ENCODE results near the gene RSPH3. TPM values are rescaled to one million over a fixed set of nuclear protein-coding genes. Genes with fewer than 3 reads are reported as not detected.

RSPH3 gene
- total and polyA plus RNA-seq, 2 of the 13 experiments (the other 11 are each of a cell fraction or from before 2014, with no cell fraction given) = 1.3 to 3.5 TPM

DNA sequence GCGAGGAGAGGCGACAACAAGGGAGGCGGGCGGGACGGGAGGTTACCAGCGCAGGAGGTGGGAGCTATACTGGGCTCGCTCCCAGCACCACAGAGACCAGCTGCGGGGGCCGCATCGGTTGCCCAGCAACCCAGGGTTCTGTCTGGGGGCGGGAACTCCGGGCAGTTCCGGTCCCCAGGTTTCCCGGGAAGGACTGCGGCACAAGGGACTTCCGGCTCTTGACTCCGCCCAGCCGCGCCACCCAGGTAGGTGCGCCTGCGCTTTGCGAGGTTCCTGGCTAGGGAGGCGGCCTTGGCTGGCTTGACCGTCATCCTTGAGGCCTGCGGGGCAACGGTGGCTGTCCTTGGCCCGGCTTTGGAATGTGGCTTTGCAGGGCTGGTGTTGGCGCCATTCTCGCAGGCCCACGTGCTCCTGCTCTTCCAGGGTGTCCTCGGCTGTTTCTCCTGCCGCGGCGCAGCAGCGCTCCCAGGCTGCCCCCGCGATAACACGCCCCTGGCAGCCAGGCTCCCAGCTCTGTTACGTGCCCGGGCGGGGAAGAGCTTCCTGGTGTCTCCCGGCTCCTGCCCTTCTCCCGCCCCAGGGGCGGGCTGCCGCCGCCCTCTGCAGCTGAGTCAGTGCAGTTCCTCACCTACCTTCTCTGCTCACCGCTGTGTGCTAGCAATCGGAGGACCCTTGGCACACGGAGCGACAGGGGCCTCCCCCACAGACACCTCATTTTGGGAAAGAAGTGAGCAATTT is at the start of gene RSPH3 (continued):
- TF ChIP-seq, protein P1, sequence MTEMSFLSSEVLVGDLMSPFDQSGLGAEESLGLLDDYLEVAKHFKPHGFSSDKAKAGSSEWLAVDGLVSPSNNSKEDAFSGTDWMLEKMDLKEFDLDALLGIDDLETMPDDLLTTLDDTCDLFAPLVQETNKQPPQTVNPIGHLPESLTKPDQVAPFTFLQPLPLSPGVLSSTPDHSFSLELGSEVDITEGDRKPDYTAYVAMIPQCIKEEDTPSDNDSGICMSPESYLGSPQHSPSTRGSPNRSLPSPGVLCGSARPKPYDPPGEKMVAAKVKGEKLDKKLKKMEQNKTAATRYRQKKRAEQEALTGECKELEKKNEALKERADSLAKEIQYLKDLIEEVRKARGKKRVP (CRISPR knock-in tag; IDR thresholded peaks at IDR 0.05) = peak in 1 of 2 experiments; percentile 75; a peak in 2 of 4 replicates
- 0 out of 2 replicates have a peak, but pooled peaks have one; percentile 45 for TF ChIP-seq ZNF20 (CRISPR knock-in tag; IDR thresholded peaks at IDR 0.05)
- TF ChIP-seq ISX (CRISPR knock-in tag; conservative IDR thresholded peaks at IDR 0.05) = 0 out of 2 replicates have a peak, but pooled peaks have one; percentile 88
- TF ChIP-seq, protein P2, sequence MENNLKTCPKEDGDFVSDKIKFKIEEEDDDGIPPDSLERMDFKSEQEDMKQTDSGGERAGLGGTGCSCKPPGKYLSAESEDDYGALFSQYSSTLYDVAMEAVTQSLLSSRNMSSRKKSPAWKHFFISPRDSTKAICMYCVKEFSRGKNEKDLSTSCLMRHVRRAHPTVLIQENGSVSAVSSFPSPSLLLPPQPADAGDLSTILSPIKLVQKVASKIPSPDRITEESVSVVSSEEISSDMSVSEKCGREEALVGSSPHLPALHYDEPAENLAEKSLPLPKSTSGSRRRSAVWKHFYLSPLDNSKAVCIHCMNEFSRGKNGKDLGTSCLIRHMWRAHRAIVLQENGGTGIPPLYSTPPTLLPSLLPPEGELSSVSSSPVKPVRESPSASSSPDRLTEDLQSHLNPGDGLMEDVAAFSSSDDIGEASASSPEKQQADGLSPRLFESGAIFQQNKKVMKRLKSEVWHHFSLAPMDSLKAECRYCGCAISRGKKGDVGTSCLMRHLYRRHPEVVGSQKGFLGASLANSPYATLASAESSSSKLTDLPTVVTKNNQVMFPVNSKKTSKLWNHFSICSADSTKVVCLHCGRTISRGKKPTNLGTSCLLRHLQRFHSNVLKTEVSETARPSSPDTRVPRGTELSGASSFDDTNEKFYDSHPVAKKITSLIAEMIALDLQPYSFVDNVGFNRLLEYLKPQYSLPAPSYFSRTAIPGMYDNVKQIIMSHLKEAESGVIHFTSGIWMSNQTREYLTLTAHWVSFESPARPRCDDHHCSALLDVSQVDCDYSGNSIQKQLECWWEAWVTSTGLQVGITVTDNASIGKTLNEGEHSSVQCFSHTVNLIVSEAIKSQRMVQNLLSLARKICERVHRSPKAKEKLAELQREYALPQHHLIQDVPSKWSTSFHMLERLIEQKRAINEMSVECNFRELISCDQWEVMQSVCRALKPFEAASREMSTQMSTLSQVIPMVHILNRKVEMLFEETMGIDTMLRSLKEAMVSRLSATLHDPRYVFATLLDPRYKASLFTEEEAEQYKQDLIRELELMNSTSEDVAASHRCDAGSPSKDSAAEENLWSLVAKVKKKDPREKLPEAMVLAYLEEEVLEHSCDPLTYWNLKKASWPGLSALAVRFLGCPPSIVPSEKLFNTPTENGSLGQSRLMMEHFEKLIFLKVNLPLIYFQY (CRISPR knock-in tag; IDR thresholded peaks at IDR 0.05; ENCODE audit: borderline replicate concordance) = peak; percentile 89; the same call in 1 of the 2 replicates
- peak; percentile 92; the same call in 1 of the 2 replicates for TF ChIP-seq ZNF598 (CRISPR knock-in tag; IDR thresholded peaks at IDR 0.05; ENCODE audit: borderline replicate concordance)
- TF ChIP-seq ZNF782 (CRISPR knock-in tag; IDR thresholded peaks at IDR 0.05; ENCODE audit: borderline replicate concordance) = peak; percentile 99
- no peak for TF ChIP-seq JUNB (CRISPR knock-in tag; IDR thresholded peaks at IDR 0.05; ENCODE audit: borderline replicate concordance)
- TF ChIP-seq, protein P3, sequence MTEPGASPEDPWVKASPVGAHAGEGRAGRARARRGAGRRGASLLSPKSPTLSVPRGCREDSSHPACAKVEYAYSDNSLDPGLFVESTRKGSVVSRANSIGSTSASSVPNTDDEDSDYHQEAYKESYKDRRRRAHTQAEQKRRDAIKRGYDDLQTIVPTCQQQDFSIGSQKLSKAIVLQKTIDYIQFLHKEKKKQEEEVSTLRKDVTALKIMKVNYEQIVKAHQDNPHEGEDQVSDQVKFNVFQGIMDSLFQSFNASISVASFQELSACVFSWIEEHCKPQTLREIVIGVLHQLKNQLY (CRISPR knock-in tag; IDR thresholded peaks at IDR 0.05) = peak; percentile 72
- no peak for TF ChIP-seq TAF15 (IDR thresholded peaks at IDR 0.05; ENCODE audit: low read depth, low read length, poor library complexity, severe bottlenecking)
- peak; percentile 95 for TF ChIP-seq HIVEP1 (CRISPR knock-in tag; IDR thresholded peaks at IDR 0.05)
- TF ChIP-seq HOXD1 (CRISPR knock-in tag; IDR thresholded peaks at IDR 0.05) = peak; percentile 85
- peak; percentile 86 for TF ChIP-seq AGO2 (optimal IDR thresholded peaks at IDR 0.05; ENCODE audit: low read depth, low read length)
- TF ChIP-seq KLF12 (CRISPR knock-in tag; IDR thresholded peaks at IDR 0.05; ENCODE audit: borderline replicate concordance) = peak; percentile 99; the same call in 1 of the 2 replicates
- peak; percentile 98 for TF ChIP-seq SMYD3 (CRISPR knock-in tag; IDR thresholded peaks at IDR 0.05)
- TF ChIP-seq, protein P4, sequence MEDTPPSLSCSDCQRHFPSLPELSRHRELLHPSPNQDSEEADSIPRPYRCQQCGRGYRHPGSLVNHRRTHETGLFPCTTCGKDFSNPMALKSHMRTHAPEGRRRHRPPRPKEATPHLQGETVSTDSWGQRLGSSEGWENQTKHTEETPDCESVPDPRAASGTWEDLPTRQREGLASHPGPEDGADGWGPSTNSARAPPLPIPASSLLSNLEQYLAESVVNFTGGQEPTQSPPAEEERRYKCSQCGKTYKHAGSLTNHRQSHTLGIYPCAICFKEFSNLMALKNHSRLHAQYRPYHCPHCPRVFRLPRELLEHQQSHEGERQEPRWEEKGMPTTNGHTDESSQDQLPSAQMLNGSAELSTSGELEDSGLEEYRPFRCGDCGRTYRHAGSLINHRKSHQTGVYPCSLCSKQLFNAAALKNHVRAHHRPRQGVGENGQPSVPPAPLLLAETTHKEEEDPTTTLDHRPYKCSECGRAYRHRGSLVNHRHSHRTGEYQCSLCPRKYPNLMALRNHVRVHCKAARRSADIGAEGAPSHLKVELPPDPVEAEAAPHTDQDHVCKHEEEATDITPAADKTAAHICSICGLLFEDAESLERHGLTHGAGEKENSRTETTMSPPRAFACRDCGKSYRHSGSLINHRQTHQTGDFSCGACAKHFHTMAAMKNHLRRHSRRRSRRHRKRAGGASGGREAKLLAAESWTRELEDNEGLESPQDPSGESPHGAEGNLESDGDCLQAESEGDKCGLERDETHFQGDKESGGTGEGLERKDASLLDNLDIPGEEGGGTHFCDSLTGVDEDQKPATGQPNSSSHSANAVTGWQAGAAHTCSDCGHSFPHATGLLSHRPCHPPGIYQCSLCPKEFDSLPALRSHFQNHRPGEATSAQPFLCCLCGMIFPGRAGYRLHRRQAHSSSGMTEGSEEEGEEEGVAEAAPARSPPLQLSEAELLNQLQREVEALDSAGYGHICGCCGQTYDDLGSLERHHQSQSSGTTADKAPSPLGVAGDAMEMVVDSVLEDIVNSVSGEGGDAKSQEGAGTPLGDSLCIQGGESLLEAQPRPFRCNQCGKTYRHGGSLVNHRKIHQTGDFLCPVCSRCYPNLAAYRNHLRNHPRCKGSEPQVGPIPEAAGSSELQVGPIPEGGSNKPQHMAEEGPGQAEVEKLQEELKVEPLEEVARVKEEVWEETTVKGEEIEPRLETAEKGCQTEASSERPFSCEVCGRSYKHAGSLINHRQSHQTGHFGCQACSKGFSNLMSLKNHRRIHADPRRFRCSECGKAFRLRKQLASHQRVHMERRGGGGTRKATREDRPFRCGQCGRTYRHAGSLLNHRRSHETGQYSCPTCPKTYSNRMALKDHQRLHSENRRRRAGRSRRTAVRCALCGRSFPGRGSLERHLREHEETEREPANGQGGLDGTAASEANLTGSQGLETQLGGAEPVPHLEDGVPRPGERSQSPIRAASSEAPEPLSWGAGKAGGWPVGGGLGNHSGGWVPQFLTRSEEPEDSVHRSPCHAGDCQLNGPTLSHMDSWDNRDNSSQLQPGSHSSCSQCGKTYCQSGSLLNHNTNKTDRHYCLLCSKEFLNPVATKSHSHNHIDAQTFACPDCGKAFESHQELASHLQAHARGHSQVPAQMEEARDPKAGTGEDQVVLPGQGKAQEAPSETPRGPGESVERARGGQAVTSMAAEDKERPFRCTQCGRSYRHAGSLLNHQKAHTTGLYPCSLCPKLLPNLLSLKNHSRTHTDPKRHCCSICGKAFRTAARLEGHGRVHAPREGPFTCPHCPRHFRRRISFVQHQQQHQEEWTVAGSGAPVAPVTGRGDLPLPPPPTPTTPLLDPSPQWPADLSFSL (CRISPR knock-in tag; IDR thresholded peaks at IDR 0.05) = peak; percentile 84; the same call in 1 of the 2 replicates
- peak; percentile 88 for TF ChIP-seq KLF11 (CRISPR knock-in tag; IDR thresholded peaks at IDR 0.05)
